Smooth muscle cell of the brain vasculature (primary cell): ENCODE measurements around the gene ARRB1.
"Not testable (repeated sequence)": the region's sequence is repeated elsewhere in the genome, so short reads cannot be mapped to it uniquely, and the experiment has no call there.

Experiments used
- DNase-seq: peaks from one replicate; pipeline ENCODE4 v3.0.0-alpha.2; 2012; ENCODE audit warnings: low read depth, low spot score

Gene ARRB1

GRCh38 chr11:75344186-75344585, 7.3 kb downstream of the ARRB1 start:
- no peak for DNase-seq

GRCh38 chr11:75342966-75343870, 8.2 kb downstream of the ARRB1 start:
- DNase-seq = no peak

- DNase-seq = no peak
These were observed 9.1 kb downstream of the ARRB1 start for GRCh38 chr11:75342231-75342918.

GRCh38 chr11:75341612-75342011, 9.8 kb downstream of the ARRB1 start:
- no peak for DNase-seq

- no peak for DNase-seq
These were observed 11.6 kb downstream of the ARRB1 start for GRCh38 chr11:75339685-75340409.

GRCh38 chr11:75338516-75339208, 12.8 kb downstream of the ARRB1 start:
- DNase-seq = no peak

GRCh38 chr11:75337195-75337654, 14.2 kb downstream of the ARRB1 start:
- no peak for DNase-seq

- DNase-seq = no peak
These were observed 16.5 kb downstream of the ARRB1 start for GRCh38 chr11:75334976-75335375.

- DNase-seq = no peak
These were observed 17.0 kb downstream of the ARRB1 start for GRCh38 chr11:75334402-75334891.

GRCh38 chr11:75333807-75334140, 17.7 kb downstream of the ARRB1 start:
- DNase-seq = no peak

- DNase-seq = no peak
These were observed 18.2 kb downstream of the ARRB1 start for GRCh38 chr11:75333022-75333806.

GRCh38 chr11:75331761-75332160, 19.7 kb downstream of the ARRB1 start:
- not testable (repeated sequence) for DNase-seq

GRCh38 chr11:75331304-75331703, 20.2 kb downstream of the ARRB1 start:
- DNase-seq = not testable (repeated sequence)

GRCh38 chr11:75330886-75331285, 20.6 kb downstream of the ARRB1 start:
- DNase-seq = not testable (repeated sequence)

GRCh38 chr11:75330291-75330690, 21.2 kb downstream of the ARRB1 start:
- no peak for DNase-seq

- DNase-seq = no peak
These were observed 22.8 kb downstream of the ARRB1 start for GRCh38 chr11:75328426-75329277.

- no peak for DNase-seq
These were observed 25.0 kb downstream of the ARRB1 start for GRCh38 chr11:75326439-75326810.

- DNase-seq = no peak
These were observed 25.6 kb downstream of the ARRB1 start for GRCh38 chr11:75325713-75326438.

GRCh38 chr11:75324740-75325139, 26.7 kb downstream of the ARRB1 start:
- DNase-seq = no peak
